ENCODE measurements around the gene THEMIS. TPM values are rescaled to one million over a fixed set of nuclear protein-coding genes. Genes with fewer than 3 reads are reported as not detected.

THEMIS gene
- total and polyA plus RNA-seq, 2 experiments from 2014 or later = not detected

DNA sequence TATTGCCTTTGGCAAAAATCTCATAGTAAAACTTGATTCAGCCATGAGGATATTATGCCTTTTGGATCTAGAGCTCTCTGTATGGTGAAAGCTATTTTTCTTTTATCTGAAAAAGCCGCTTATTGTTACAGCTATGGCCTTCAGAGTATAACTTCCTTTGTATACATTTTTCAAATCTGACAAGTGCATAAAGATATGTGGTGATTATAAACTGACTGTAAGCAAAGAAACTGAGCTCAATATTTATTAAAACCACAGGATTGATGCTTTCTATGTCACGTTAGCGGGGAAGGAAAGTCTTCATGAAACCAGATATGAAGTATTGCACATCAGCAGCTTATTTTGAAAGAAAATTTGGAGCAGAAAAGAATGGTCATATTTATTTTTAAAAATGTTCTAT lies 151.8 kb downstream of the THEMIS start:
- Histone ChIP-seq H3K4me3 (no peak overlapping the region), H4K20me1 (ENCODE audit: insufficient read depth, poor library complexity, severe bottlenecking) (no peaks in the 10 kb centered on the region), H3K79me2 (no peaks in the 10 kb centered on the region), H3K36me3 (replicated peaks; ENCODE audit: insufficient read depth, low read depth) (no peaks in the 10 kb centered on the region), H3K4me2 (no peak overlapping the region), H3K27me3 (no peaks in the 10 kb centered on the region), H3K4me1 (ENCODE audit: insufficient read depth) (no peaks in the 10 kb centered on the region), H3K9me2 (replicated peaks; ENCODE audit: insufficient read depth) (no peaks in the 10 kb centered on the region), H3K27ac (no peak overlapping the region), H3K9me3 (ENCODE audit: low read depth) (no peaks in the 10 kb centered on the region), H2AFZ (no peak overlapping the region)
- TF ChIP-seq EZH2 (IDR thresholded peaks at IDR 0.05; ENCODE audit: borderline replicate concordance) (no peak), EZH2phosphoT487 (IDR thresholded peaks at IDR 0.05; ENCODE audit: low read depth, severe bottlenecking, unreplicated experiment) (no peak)
- TF ChIP-seq, protein P1, sequence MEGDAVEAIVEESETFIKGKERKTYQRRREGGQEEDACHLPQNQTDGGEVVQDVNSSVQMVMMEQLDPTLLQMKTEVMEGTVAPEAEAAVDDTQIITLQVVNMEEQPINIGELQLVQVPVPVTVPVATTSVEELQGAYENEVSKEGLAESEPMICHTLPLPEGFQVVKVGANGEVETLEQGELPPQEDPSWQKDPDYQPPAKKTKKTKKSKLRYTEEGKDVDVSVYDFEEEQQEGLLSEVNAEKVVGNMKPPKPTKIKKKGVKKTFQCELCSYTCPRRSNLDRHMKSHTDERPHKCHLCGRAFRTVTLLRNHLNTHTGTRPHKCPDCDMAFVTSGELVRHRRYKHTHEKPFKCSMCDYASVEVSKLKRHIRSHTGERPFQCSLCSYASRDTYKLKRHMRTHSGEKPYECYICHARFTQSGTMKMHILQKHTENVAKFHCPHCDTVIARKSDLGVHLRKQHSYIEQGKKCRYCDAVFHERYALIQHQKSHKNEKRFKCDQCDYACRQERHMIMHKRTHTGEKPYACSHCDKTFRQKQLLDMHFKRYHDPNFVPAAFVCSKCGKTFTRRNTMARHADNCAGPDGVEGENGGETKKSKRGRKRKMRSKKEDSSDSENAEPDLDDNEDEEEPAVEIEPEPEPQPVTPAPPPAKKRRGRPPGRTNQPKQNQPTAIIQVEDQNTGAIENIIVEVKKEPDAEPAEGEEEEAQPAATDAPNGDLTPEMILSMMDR (IDR thresholded peaks at IDR 0.05; ENCODE audit: poor library complexity) = no peak
- 85% methylated on average over 3 of the region's 3 CpGs for WGBS (ENCODE audit: low lambda C conversion rate, missing lambda C conversion rate)
- no peak for DNase-seq (ENCODE audit: low spot score)

DNA sequence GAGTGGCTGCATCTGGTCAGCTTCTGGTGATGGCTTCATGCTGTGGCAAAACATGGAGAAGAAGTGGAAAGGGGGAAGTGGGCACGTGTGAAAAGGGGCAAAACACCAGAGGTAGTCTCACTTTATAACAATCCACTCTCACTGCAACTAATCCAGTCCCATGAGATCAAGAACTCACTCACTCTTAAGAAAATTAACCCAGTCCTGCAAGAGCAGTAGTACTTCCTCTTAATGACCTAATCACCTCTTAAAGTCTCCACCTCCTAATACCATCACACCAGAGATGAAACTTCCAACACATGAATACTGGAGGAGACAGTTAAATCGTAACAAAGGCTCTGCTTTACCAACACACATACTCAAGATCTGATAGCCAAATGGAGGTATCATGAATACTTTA lies 152.6 kb downstream of the THEMIS start:
- Histone ChIP-seq H3K27ac (no peak overlapping the region), H3K9me3 (ENCODE audit: low read depth) (no peaks in the 10 kb centered on the region), H2AFZ (no peak overlapping the region), H3K4me2 (no peak overlapping the region), H3K79me2 (no peaks in the 10 kb centered on the region), H3K4me1 (ENCODE audit: insufficient read depth) (no peaks in the 10 kb centered on the region), H3K9me2 (replicated peaks; ENCODE audit: insufficient read depth) (no peaks in the 10 kb centered on the region), H4K20me1 (ENCODE audit: insufficient read depth, poor library complexity, severe bottlenecking) (no peaks in the 10 kb centered on the region), H3K4me3 (no peak overlapping the region), H3K36me3 (replicated peaks; ENCODE audit: insufficient read depth, low read depth) (no peaks in the 10 kb centered on the region), H3K27me3 (no peaks in the 10 kb centered on the region)
- TF ChIP-seq EZH2 (IDR thresholded peaks at IDR 0.05; ENCODE audit: borderline replicate concordance) (no peak), EZH2phosphoT487 (IDR thresholded peaks at IDR 0.05; ENCODE audit: low read depth, severe bottlenecking, unreplicated experiment) (no peak)
- TF ChIP-seq, protein P1 (IDR thresholded peaks at IDR 0.05; ENCODE audit: poor library complexity) = no peak
- DNase-seq (ENCODE audit: low spot score) = no peak
- 77% methylated on average over 2 of the region's 2 CpGs for WGBS (ENCODE audit: low lambda C conversion rate, missing lambda C conversion rate)

DNA sequence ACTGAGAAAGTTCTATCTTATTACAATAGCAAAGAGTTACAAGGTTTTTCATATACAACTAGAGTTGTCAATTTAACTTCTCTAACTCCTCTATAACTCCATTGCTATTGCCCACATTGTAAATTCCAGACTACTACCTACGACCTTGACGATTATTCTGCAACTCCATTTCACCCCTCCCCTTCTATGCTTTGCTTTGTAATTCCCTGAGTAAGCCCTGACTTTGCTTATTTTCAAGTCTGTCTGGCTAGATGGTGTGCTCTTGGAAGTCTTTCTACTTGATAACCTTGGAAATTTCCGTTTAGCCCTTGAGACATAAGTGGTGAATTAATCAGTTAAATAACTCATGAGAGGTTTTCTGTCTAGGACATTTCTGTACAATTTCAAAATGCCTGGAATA lies 162.4 kb downstream of the THEMIS start:
- Histone ChIP-seq H3K27ac (no peak overlapping the region), H3K27me3 (no peaks in the 10 kb centered on the region), H3K9me2 (replicated peaks; ENCODE audit: insufficient read depth) (no peaks in the 10 kb centered on the region), H3K4me3 (no peak overlapping the region), H3K4me1 (ENCODE audit: insufficient read depth) (no peaks in the 10 kb centered on the region), H4K20me1 (ENCODE audit: insufficient read depth, poor library complexity, severe bottlenecking) (no peaks in the 10 kb centered on the region), H3K4me2 (no peak overlapping the region), H3K9me3 (ENCODE audit: low read depth) (no peaks in the 10 kb centered on the region), H3K36me3 (replicated peaks; ENCODE audit: insufficient read depth, low read depth) (no peaks in the 10 kb centered on the region), H2AFZ (no peak overlapping the region), H3K79me2 (no peaks in the 10 kb centered on the region)
- peak; percentile 10 for DNase-seq (ENCODE audit: low spot score)
- 74% methylated on average over 3 of the region's 3 CpGs for WGBS (ENCODE audit: low lambda C conversion rate, missing lambda C conversion rate)
- TF ChIP-seq EZH2phosphoT487 (IDR thresholded peaks at IDR 0.05; ENCODE audit: low read depth, severe bottlenecking, unreplicated experiment) (no peak), EZH2 (IDR thresholded peaks at IDR 0.05; ENCODE audit: borderline replicate concordance) (no peak)
- TF ChIP-seq, protein P1 (IDR thresholded peaks at IDR 0.05; ENCODE audit: poor library complexity) = no peak

DNA sequence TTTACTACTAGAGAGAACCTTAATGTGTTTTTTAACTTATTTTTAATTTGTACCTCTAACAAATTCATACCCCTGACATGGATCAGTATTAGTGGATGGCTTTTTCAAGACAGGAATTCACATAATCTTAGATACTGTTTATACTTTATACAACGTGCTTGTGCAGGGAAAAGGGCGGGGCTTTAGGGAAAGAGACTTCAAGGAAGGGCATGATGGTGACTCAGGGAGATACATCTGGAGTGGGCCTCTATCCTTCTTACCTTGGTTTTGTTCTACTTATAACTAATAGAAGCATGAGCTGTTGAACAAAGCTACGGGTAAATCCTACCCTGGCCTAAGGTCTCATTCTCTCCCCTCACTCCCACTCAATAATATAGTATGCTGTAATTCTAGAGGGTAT lies 163.1 kb downstream of the THEMIS start:
- H3K9me3 ChIP-seq (ENCODE audit: low read depth) = no peaks in the 10 kb centered on the region
- TF ChIP-seq EZH2 (IDR thresholded peaks at IDR 0.05; ENCODE audit: borderline replicate concordance) = no peak
- TF ChIP-seq, protein P1 (IDR thresholded peaks at IDR 0.05; ENCODE audit: poor library complexity) = no peak
- TF ChIP-seq EZH2phosphoT487 (IDR thresholded peaks at IDR 0.05; ENCODE audit: low read depth, severe bottlenecking, unreplicated experiment) = no peak
- H3K27me3 ChIP-seq = no peaks in the 10 kb centered on the region
- no peaks in the 10 kb centered on the region for H3K4me1 ChIP-seq (ENCODE audit: insufficient read depth)
- H3K9me2 ChIP-seq (replicated peaks; ENCODE audit: insufficient read depth) = no peaks in the 10 kb centered on the region
- 76% methylated on average over 3 of the region's 3 CpGs for WGBS (ENCODE audit: low lambda C conversion rate, missing lambda C conversion rate)
- H3K79me2 ChIP-seq = no peaks in the 10 kb centered on the region
- H4K20me1 ChIP-seq (ENCODE audit: insufficient read depth, poor library complexity, severe bottlenecking) = no peaks in the 10 kb centered on the region
- H2AFZ ChIP-seq = no peak overlapping the region
- H3K27ac ChIP-seq = no peak overlapping the region
- peak; percentile 13 for DNase-seq (ENCODE audit: low spot score)
- H3K4me2 ChIP-seq = no peak overlapping the region
- H3K36me3 ChIP-seq (replicated peaks; ENCODE audit: insufficient read depth, low read depth) = no peaks in the 10 kb centered on the region
- no peak overlapping the region for H3K4me3 ChIP-seq

All from hepatocyte (in vitro differentiated cells).